Putamen (tissue), 1 donor: ENCODE results near the gene MT1H.
"Not testable (repeated sequence)": the region's sequence is repeated elsewhere in the genome, so short reads cannot be mapped to it uniquely, and the experiment has no call there.

ENCODE experiments used
- DNase-seq: peaks from one replicate; pipeline ENCODE4 v3.0.0-alpha.2; 2016; ENCODE audit warnings: low spot score

The MT1H gene

GRCh38 chr16:56684926-56685590 is 15.4 kb downstream of the MT1H start:
- DNase-seq = no peak

GRCh38 chr16:56686758-56687157 is 17.1 kb downstream of the MT1H start:
- no peak for DNase-seq

- DNase-seq = no peak
Measured at GRCh38 chr16:56688762-56689161, 19.1 kb downstream of the MT1H start.

GRCh38 chr16:56689171-56689570 is 19.6 kb downstream of the MT1H start:
- no peak for DNase-seq

- DNase-seq = no peak
Measured at GRCh38 chr16:56690420-56691122, 21.0 kb downstream of the MT1H start.

GRCh38 chr16:56691885-56692284 is 22.3 kb downstream of the MT1H start:
- no peak for DNase-seq

GRCh38 chr16:56695246-56695645 is 25.6 kb downstream of the MT1H start:
- DNase-seq = no peak

GRCh38 chr16:56697456-56698155 is 28.0 kb downstream of the MT1H start:
- no peak for DNase-seq

- no peak for DNase-seq
Measured at GRCh38 chr16:56700195-56700594, 30.6 kb downstream of the MT1H start.

GRCh38 chr16:56700631-56701030 is 31.0 kb downstream of the MT1H start:
- no peak for DNase-seq

GRCh38 chr16:56701534-56701933 is 31.9 kb downstream of the MT1H start:
- no peak for DNase-seq

- no peak for DNase-seq
Measured at GRCh38 chr16:56702836-56703235, 33.2 kb downstream of the MT1H start.

GRCh38 chr16:56708525-56709442 is 39.2 kb downstream of the MT1H start:
- no peak for DNase-seq

GRCh38 chr16:56709443-56710040 is 39.9 kb downstream of the MT1H start:
- no peak for DNase-seq

- DNase-seq = no peak
Measured at GRCh38 chr16:56710181-56710737, 40.6 kb downstream of the MT1H start.

- DNase-seq = no peak
Measured at GRCh38 chr16:56711862-56712261, 42.2 kb downstream of the MT1H start.

GRCh38 chr16:56713794-56714193 is 44.2 kb downstream of the MT1H start:
- no peak for DNase-seq

GRCh38 chr16:56715126-56715525 is 45.5 kb downstream of the MT1H start:
- no peak for DNase-seq

- no peak for DNase-seq
Measured at GRCh38 chr16:56716761-56717160, 47.1 kb downstream of the MT1H start.

- not testable (repeated sequence) for DNase-seq
Measured at GRCh38 chr16:56717532-56717931, 47.9 kb downstream of the MT1H start.
